ENCODE results near the gene ANKS1B. TPM values are rescaled to one million over a fixed set of nuclear protein-coding genes. Genes with fewer than 3 reads are reported as not detected.
"Not testable (repeated sequence)": the region's sequence is repeated elsewhere in the genome, so short reads cannot be mapped to it uniquely, and the experiment has no call there.

The ANKS1B gene
- polyA plus RNA-seq, 6 donors from 2014 or later, result not detected

GRCh38 chr12:99036566-99036965 is 948.2 kb downstream of the ANKS1B start:
- peaks cover 0 to 8% (median 0%) of the 10 kb centered on the region in 3 donors for H3K27me3 Mint-ChIP-seq
- H3K36me3 Mint-ChIP-seq, result no peaks in the 10 kb centered on the region
- ATAC-seq (ENCODE audit: low read depth in 2 of 2), result no peak

GRCh38 chr12:99035803-99036202 is 948.9 kb downstream of the ANKS1B start:
- ATAC-seq (ENCODE audit: low read depth in 2 of 2) (no peak), DNase-seq (no peak)
- H3K4me1 Mint-ChIP-seq, result no peaks in the 10 kb centered on the region
- peaks cover 0 to 13% (median 0%) of the 10 kb centered on the region in 3 donors for H3K27me3 Mint-ChIP-seq
- peaks cover 0 to 6% (median 4%) of the 10 kb centered on the region in 7 donors for H3K9me3 Mint-ChIP-seq
- no peak overlapping the region for H3K27ac Mint-ChIP-seq
- H3K4me3 Mint-ChIP-seq, result no peak overlapping the region
- no peaks in the 10 kb centered on the region for H3K36me3 Mint-ChIP-seq

More at GRCh38 chr12:99036566-99036965, 948.2 kb downstream of the ANKS1B start:
- Mint-ChIP-seq H3K4me1 (no peaks in the 10 kb centered on the region), H3K27ac (no peak overlapping the region), H3K4me3 (no peak overlapping the region), H3K9me3 (peaks cover 0 to 6% (median 4%) of the 10 kb centered on the region in 7 donors)
- DNase-seq, result no peak

DNA sequence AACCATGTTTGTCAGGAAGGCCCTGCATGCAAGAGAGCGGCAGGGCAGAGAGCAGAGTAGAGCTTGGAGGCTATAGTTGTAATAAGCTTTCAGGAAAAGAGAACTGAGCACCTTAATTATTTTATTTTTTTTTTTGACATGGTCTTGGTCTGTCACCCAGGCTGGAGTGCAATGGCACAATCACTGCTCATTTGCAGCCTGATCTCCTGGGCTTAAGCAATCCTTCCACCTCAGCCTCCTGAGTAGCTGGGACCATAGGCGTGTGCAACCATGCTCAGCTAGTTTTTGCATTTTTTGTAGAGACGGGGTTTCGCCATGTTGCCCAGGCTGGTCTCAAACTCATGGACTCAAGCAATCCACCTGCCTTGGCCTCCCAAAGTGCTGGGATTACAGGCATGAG is 950.5 kb downstream of the ANKS1B start:
- H3K9me3 Mint-ChIP-seq; H3K4me1 Mint-ChIP-seq; H3K27ac Mint-ChIP-seq; H3K4me3 Mint-ChIP-seq; ATAC-seq (ENCODE audit: low read depth in 2 of 2); DNase-seq; H3K36me3 Mint-ChIP-seq: not testable (repeated sequence)
- H3K27me3 Mint-ChIP-seq, result peaks cover 0 to 28% (median 6%) of the 10 kb centered on the region in 3 donors

GRCh38 chr12:99029511-99030271 is 955.0 kb downstream of the ANKS1B start:
- H3K27ac Mint-ChIP-seq, result no peak overlapping the region
- ATAC-seq (ENCODE audit: low read depth in 2 of 2) (no peak), DNase-seq (no peak)
- H3K4me1 Mint-ChIP-seq, result no peaks in the 10 kb centered on the region
- no peaks in the 10 kb centered on the region for H3K36me3 Mint-ChIP-seq
- H3K27me3 Mint-ChIP-seq, result peaks cover 6 to 33% (median 8%) of the 10 kb centered on the region in 3 donors
- H3K9me3 Mint-ChIP-seq, result peaks cover 0 to 6% (median 4%) of the 10 kb centered on the region in 7 donors
- H3K4me3 Mint-ChIP-seq, result no peak overlapping the region

GRCh38 chr12:99027461-99027860 is 957.3 kb downstream of the ANKS1B start:
- Mint-ChIP-seq H3K4me1 (no peaks in the 10 kb centered on the region), H3K27me3 (peaks cover 6 to 35% (median 9%) of the 10 kb centered on the region in 3 donors), H3K27ac (no peak overlapping the region), H3K36me3 (no peaks in the 10 kb centered on the region), H3K9me3 (peaks cover 0 to 5% (median 3%) of the 10 kb centered on the region in 7 donors), H3K4me3 (no peak overlapping the region)
- DNase-seq (no peak), ATAC-seq (ENCODE audit: low read depth in 2 of 2) (no peak)

DNA sequence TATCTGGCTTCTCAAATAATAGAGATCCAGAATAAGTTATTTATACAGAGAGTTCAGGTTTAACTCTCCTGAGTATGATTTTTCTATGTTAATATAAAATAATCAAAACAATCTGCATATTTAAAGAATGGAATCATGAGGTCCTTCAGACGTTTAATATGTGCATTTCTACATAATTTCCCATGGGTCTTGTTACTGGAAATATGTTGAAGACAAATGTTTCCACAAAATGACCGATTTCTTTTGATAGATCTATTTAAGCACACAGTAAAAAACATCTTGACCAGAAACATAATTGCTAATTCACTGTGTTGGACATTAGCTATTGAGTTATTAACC is 957.7 kb downstream of the ANKS1B start:
- Mint-ChIP-seq H3K4me3 (no peak overlapping the region), H3K36me3 (no peaks in the 10 kb centered on the region), H3K4me1 (no peaks in the 10 kb centered on the region), H3K9me3 (peaks cover 0 to 3% (median 0%) of the 10 kb centered on the region in 7 donors), H3K27ac (no peak overlapping the region), H3K27me3 (peaks cover 6 to 35% (median 9%) of the 10 kb centered on the region in 3 donors)
- DNase-seq (no peak), ATAC-seq (ENCODE audit: low read depth in 2 of 2) (no peak)

DNA sequence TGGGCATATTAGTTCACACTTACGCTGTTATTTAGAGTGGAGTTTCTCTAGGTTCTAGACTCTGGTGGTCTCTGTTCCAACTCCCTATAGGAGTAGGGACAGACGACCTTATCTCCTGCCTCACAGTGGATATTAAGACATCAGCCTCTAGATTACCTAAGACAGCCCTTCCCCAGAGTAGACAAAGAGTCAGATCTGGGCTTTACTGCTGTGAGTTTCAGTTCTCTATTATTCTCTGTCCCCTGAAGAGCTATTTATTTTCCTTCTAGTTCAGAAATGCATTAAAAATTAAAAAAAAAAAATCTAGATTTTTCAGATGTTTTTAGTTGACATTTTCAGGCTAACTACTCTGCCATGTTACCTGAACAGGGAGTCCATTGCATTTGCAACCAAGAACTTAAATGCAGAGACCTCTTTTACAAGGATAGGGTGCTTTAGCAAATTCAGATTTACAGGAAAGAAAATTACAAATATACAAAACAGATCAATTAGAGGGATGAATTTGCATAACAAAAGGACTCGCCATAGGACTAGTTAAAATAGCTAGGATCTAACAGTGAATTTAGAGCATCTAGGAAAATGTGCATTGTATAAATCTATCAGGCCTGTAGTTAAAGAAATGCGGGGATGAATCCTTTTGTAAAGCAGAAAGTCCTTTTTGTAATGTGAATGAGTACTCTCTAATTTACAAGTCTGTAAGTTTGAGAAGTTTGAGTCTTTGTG is 958.2 kb downstream of the ANKS1B start:
- Mint-ChIP-seq H3K9me3 (peaks cover 0 to 1% (median 0%) of the 10 kb centered on the region in 7 donors), H3K4me3 (no peak overlapping the region), H3K4me1 (no peaks in the 10 kb centered on the region), H3K36me3 (no peaks in the 10 kb centered on the region), H3K27ac (no peak overlapping the region), H3K27me3 (peaks cover 6 to 32% (median 9%) of the 10 kb centered on the region in 3 donors)
- ATAC-seq (ENCODE audit: low read depth in 2 of 2), result no peak
- no peak for DNase-seq

DNA sequence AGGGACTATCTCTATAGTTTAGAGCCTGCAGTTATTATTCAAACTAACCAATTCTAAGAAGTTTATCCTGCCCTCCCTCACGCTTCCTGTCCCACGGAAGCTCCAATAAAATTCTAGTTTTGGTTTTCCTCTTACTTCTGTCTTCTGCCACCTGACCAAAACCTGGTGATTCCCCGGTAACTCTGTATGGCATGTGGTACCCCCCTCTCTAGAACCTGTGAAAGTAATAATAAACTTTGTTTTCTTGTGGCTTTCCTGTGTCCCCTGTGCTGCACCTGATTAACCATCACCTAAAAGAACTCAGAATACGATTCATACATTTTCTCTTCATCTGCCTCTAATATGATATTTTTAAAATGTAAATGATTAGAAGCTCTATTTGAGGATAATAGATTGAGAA is 959.9 kb downstream of the ANKS1B start:
- ATAC-seq (ENCODE audit: low read depth in 2 of 2) (no peak), DNase-seq (no peak)
- Mint-ChIP-seq H3K36me3 (no peaks in the 10 kb centered on the region), H3K27me3 (peaks cover 6 to 18% (median 9%) of the 10 kb centered on the region in 3 donors), H3K27ac (no peak overlapping the region), H3K4me3 (no peak overlapping the region), H3K4me1 (no peaks in the 10 kb centered on the region), H3K9me3 (peaks cover 0 to 1% (median 0%) of the 10 kb centered on the region in 7 donors)

GRCh38 chr12:99024191-99024590 is 960.5 kb downstream of the ANKS1B start:
- H3K4me1 Mint-ChIP-seq, result no peaks in the 10 kb centered on the region
- DNase-seq (no peak), ATAC-seq (ENCODE audit: low read depth in 2 of 2) (no peak)
- H3K9me3 Mint-ChIP-seq, result peaks cover 0 to 1% (median 0%) of the 10 kb centered on the region in 7 donors
- H3K27ac Mint-ChIP-seq, result no peak overlapping the region
- no peaks in the 10 kb centered on the region for H3K36me3 Mint-ChIP-seq
- no peak overlapping the region for H3K4me3 Mint-ChIP-seq
- peaks cover 0 to 12% (median 9%) of the 10 kb centered on the region in 3 donors for H3K27me3 Mint-ChIP-seq

GRCh38 chr12:99020871-99021270 is 963.9 kb downstream of the ANKS1B start:
- Mint-ChIP-seq H3K9me3 (peaks cover 0 to 21% (median 4%) of the 10 kb centered on the region in 7 donors), H3K27ac (no peak overlapping the region), H3K36me3 (no peaks in the 10 kb centered on the region), H3K4me3 (no peak overlapping the region), H3K4me1 (no peaks in the 10 kb centered on the region), H3K27me3 (peaks cover 0 to 12% (median 9%) of the 10 kb centered on the region in 3 donors)
- DNase-seq (no peak), ATAC-seq (ENCODE audit: low read depth in 2 of 2) (no peak)

DNA sequence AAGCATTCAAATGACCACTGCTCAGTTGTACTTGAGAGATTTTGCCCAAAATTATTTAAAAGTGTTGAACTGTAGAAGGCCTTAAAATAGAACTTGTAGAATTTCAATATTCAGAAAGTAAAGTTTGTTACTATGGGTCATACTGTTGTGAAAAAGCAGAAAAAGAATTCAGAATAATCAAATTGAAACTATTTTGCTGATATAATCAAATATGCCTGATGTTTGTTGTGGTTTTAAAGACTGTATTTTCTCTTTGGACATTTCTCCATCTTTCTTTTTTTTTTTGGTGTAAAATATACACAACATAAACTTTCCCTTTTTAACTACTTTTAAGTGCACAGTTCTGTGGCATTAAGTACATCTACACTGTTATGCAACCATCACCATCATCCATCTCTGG is 964.9 kb downstream of the ANKS1B start:
- ATAC-seq (ENCODE audit: low read depth in 2 of 2) (no peak), DNase-seq (no peak)
- no peak overlapping the region for H3K27ac Mint-ChIP-seq
- H3K27me3 Mint-ChIP-seq, result peaks cover 0 to 3% (median 2%) of the 10 kb centered on the region in 3 donors
- peaks cover 0 to 32% (median 4%) of the 10 kb centered on the region in 7 donors for H3K9me3 Mint-ChIP-seq
- H3K4me3 Mint-ChIP-seq, result no peak overlapping the region
- H3K36me3 Mint-ChIP-seq, result no peaks in the 10 kb centered on the region
- H3K4me1 Mint-ChIP-seq, result no peaks in the 10 kb centered on the region

- Mint-ChIP-seq H3K36me3 (no peaks in the 10 kb centered on the region), H3K4me1 (no peaks in the 10 kb centered on the region), H3K4me3 (no peak overlapping the region), H3K9me3 (peaks cover 0 to 41% (median 4%) of the 10 kb centered on the region in 7 donors), H3K27ac (no peak overlapping the region), H3K27me3 (peaks cover 0 to 11% (median 4%) of the 10 kb centered on the region in 3 donors)
- ATAC-seq (ENCODE audit: low read depth in 2 of 2) (no peak), DNase-seq (no peak)
Observed at GRCh38 chr12:99017971-99018370, 966.8 kb downstream of the ANKS1B start.

- no peak for ATAC-seq (ENCODE audit: low read depth in 2 of 2)
- DNase-seq, result no peak
- no peaks in the 10 kb centered on the region for H3K4me1 Mint-ChIP-seq
- no peak overlapping the region for H3K4me3 Mint-ChIP-seq
- H3K27me3 Mint-ChIP-seq, result peaks cover 0 to 18% (median 7%) of the 10 kb centered on the region in 3 donors
- H3K36me3 Mint-ChIP-seq, result no peaks in the 10 kb centered on the region
- no peak overlapping the region for H3K27ac Mint-ChIP-seq
- peaks cover 0 to 9% (median 0%) of the 10 kb centered on the region in 7 donors for H3K9me3 Mint-ChIP-seq
Observed at GRCh38 chr12:99009654-99010296, 975.0 kb downstream of the ANKS1B start.

Measured in naive B cell (primary cell).